ENCODE measurements around the gene AKT3.

Gene AKT3

GRCh38 chr1:243473227-243474135 lies 376.6 kb downstream of the AKT3 start:
- intact Hi-C loops (cut with DNase I) = loop anchor here (10.0 kb wide), 3 partner anchors 129 to 801 kb away; partner anchors contain the start of gene ZBTB18
- DNase-seq = no peak

GRCh38 chr1:243471754-243472745 lies 378.0 kb downstream of the AKT3 start:
- no peak for DNase-seq
- intact Hi-C loops (cut with DNase I) = loop anchor here (10.0 kb wide), 3 partner anchors 127 to 803 kb away; partner anchors contain the start of gene ZBTB18

GRCh38 chr1:243471026-243471685 lies 378.9 kb downstream of the AKT3 start:
- peak in 7 of 42 donors; percentile 25 to 54 (median 38) for DNase-seq
- intact Hi-C loops (cut with DNase I) = loop anchor here (10.0 kb wide), 3 partner anchors 126 to 804 kb away; partner anchors contain the start of gene ZBTB18

GRCh38 chr1:243470502-243470901 lies 379.5 kb downstream of the AKT3 start:
- intact Hi-C loops (cut with DNase I) = loop anchor here (10.0 kb wide), 3 partner anchors 126 to 804 kb away; partner anchors contain the start of gene ZBTB18
- DNase-seq = peak in 5 of 42 donors; percentile 23 to 57 (median 41)

- DNase-seq = no peak
- intact Hi-C loops (cut with DNase I) = no loop called here
Measured at GRCh38 chr1:243469497-243469896, 380.5 kb downstream of the AKT3 start.

- intact Hi-C loops (cut with DNase I) = no loop called here
- peak in 1 of 42 donors; percentile 8 for DNase-seq
Measured at GRCh38 chr1:243465738-243466137, 384.3 kb downstream of the AKT3 start.

- peak in 3 of 42 donors; percentile 37 to 58 (median 48) for DNase-seq
- intact Hi-C loops (cut with DNase I) = no loop called here
Measured at GRCh38 chr1:243465081-243465480, 385.0 kb downstream of the AKT3 start.

GRCh38 chr1:243462929-243463697 lies 386.9 kb downstream of the AKT3 start:
- intact Hi-C loops (cut with DNase I) = no loop called here
- DNase-seq = peak in 1 of 42 donors; percentile 55

- DNase-seq = peak in 1 of 42 donors; percentile 9
- intact Hi-C loops (cut with DNase I) = no loop called here
Measured at GRCh38 chr1:243461700-243462099, 388.3 kb downstream of the AKT3 start.

- peak in 1 of 42 donors; percentile 38 for DNase-seq
- intact Hi-C loops (cut with DNase I) = no loop called here
Measured at GRCh38 chr1:243459059-243459458, 391.0 kb downstream of the AKT3 start.

GRCh38 chr1:243457363-243457982 lies 392.6 kb downstream of the AKT3 start:
- intact Hi-C loops (cut with DNase I) = no loop called here
- DNase-seq = peak in 1 of 42 donors; percentile 18

GRCh38 chr1:243455760-243456651 lies 394.0 kb downstream of the AKT3 start:
- DNase-seq = peak in 1 of 42 donors; percentile 25
- intact Hi-C loops (cut with DNase I) = no loop called here

- intact Hi-C loops (cut with DNase I) = no loop called here
- DNase-seq = no peak
Measured at GRCh38 chr1:243454328-243454997, 395.6 kb downstream of the AKT3 start.

GRCh38 chr1:243452092-243452491 lies 398.0 kb downstream of the AKT3 start:
- DNase-seq = peak in 1 of 42 donors; percentile 41
- intact Hi-C loops (cut with DNase I) = no loop called here

- intact Hi-C loops (cut with DNase I) = no loop called here
- no peak for DNase-seq
Measured at GRCh38 chr1:243449373-243449772, 400.7 kb downstream of the AKT3 start.

GRCh38 chr1:243447844-243448243 lies 402.2 kb downstream of the AKT3 start:
- intact Hi-C loops (cut with DNase I) = no loop called here
- DNase-seq = no peak

Data from head of caudate nucleus (tissue), 42 donors.